ENCODE measurements around the gene AMH. TPM values are rescaled to one million over a fixed set of nuclear protein-coding genes. Genes with fewer than 3 reads are reported as not detected.

Gene AMH
- total RNA-seq, 1 experiment from 2014 or later, result 11.2 TPM

DNA sequence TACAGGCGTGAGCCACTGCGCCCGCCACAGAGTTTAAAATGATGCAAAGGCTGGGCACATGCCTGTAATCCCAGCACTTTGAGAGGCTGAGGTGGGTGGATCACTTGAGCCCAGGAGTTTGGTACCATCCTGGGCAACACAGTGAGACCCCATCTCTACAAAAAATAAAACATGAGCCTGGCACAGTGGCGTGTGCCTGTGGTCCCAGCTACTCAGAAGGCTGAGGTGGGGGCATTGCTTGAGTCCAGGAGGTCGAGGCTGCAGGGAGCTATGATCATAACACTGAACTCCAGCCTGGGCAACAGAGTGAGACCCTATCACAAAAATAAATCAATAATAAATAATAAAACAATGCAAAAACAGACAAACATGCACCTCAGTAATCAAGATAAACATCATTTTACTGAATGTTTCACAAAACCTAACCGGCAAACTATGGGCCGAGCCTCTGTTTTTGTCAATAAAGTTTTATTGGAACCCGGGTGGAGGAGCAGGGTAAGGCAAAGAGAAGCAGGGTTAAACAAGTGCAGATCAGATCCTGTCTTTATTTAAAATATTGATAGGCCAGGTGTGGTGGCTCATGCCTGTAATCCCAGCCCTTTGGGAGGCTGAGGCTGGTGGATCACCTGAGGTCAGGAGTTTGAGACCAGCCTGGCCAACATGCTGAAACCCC is 34.8 kb downstream of the AMH start:
- DNase-seq (ENCODE audit: low spot score) (no peak), ATAC-seq (no peak)
- Mint-ChIP-seq H3K4me1 (peaks cover 8% of the 10 kb centered on the region), H3K27ac (no peak overlapping the region), H3K27me3 (ENCODE audit: low read depth) (peaks cover 32% of the 10 kb centered on the region), H3K4me3 (no peak overlapping the region), H3K36me3 (no peaks in the 10 kb centered on the region), H3K9me3 (no peaks in the 10 kb centered on the region)
- POLR2A ChIA-PET, result no interaction called here
- CTCF ChIA-PET, result interaction anchor here (0.6 to 2.4 kb wide), 4 partner anchors 32 to 1890 kb away, joined by 3 to 13 read pairs (median 3); no protein-coding TSS in a partner anchor
- TF ChIP-seq, protein P1, sequence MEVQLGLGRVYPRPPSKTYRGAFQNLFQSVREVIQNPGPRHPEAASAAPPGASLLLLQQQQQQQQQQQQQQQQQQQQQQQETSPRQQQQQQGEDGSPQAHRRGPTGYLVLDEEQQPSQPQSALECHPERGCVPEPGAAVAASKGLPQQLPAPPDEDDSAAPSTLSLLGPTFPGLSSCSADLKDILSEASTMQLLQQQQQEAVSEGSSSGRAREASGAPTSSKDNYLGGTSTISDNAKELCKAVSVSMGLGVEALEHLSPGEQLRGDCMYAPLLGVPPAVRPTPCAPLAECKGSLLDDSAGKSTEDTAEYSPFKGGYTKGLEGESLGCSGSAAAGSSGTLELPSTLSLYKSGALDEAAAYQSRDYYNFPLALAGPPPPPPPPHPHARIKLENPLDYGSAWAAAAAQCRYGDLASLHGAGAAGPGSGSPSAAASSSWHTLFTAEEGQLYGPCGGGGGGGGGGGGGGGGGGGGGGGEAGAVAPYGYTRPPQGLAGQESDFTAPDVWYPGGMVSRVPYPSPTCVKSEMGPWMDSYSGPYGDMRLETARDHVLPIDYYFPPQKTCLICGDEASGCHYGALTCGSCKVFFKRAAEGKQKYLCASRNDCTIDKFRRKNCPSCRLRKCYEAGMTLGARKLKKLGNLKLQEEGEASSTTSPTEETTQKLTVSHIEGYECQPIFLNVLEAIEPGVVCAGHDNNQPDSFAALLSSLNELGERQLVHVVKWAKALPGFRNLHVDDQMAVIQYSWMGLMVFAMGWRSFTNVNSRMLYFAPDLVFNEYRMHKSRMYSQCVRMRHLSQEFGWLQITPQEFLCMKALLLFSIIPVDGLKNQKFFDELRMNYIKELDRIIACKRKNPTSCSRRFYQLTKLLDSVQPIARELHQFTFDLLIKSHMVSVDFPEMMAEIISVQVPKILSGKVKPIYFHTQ (CRISPR knock-in tag; IDR thresholded peaks at IDR 0.05), result no peak
- TF ChIP-seq ZNF423 (CRISPR knock-in tag; IDR thresholded peaks at IDR 0.05) (no peak), ZNF121 (CRISPR knock-in tag; IDR thresholded peaks at IDR 0.05) (peak; percentile 97), GTF2I (CRISPR knock-in tag; conservative IDR thresholded peaks at IDR 0.05) (peak; percentile 83; the same call in 1 of the 2 replicates)

DNA sequence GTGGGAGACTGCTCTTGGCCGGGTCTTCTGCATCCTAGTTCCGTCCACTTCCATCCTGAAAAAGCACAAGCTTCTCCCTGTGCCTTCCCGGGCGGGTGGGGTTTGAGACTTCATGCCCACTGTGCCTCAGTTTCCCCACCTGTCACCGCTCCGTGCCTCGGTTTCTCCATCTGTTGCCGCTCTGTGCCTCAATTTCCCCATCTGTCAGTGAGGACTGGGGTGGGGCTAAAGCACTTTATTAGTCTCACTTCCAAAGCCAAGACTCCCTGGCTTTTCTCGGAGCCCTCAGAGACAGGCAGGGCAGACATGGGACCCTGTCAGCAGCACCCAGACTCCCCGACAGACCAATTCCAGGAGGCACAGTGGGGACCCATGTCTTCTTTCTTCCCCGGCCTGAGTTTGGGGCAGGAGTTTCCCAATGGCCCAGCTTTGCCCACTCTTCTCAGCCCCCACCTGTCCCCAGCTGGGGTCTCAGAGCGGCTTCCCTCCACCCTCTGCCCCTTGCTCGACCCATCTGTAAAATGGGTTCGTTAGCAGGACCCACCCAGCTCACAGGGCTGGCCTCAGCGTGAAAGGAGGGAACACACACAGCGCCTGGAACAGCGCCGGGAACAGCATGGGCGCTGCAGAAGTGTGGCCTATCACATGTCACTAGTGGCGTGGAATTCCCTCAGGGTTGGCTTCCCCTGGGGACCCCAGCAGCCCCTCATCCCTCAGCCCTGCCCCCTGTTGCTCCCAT is 37.4 kb downstream of the AMH start:
- DNase-seq (ENCODE audit: low spot score), result no peak
- ChIA-PET POLR2A (no interaction called here), CTCF (interaction anchor here (0.6 to 2.7 kb wide), 5 partner anchors 25 to 87 kb away, joined by 3 to 10 read pairs (median 4); no protein-coding TSS in a partner anchor)
- Mint-ChIP-seq H3K27me3 (ENCODE audit: low read depth) (peaks cover 55% of the 10 kb centered on the region), H3K27ac (no peak overlapping the region), H3K36me3 (no peaks in the 10 kb centered on the region), H3K9me3 (no peaks in the 10 kb centered on the region), H3K4me3 (no peak overlapping the region), H3K4me1 (peaks cover 11% of the 10 kb centered on the region)
- no peak for ATAC-seq
- TF ChIP-seq, protein P2, sequence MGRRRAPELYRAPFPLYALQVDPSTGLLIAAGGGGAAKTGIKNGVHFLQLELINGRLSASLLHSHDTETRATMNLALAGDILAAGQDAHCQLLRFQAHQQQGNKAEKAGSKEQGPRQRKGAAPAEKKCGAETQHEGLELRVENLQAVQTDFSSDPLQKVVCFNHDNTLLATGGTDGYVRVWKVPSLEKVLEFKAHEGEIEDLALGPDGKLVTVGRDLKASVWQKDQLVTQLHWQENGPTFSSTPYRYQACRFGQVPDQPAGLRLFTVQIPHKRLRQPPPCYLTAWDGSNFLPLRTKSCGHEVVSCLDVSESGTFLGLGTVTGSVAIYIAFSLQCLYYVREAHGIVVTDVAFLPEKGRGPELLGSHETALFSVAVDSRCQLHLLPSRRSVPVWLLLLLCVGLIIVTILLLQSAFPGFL (CRISPR knock-in tag; IDR thresholded peaks at IDR 0.05; ENCODE audit: borderline replicate concordance), result no peak
- TF ChIP-seq FOXJ3 (CRISPR knock-in tag; IDR thresholded peaks at IDR 0.05; ENCODE audit: borderline replicate concordance) (no peak), FOXK1 (CRISPR knock-in tag; IDR thresholded peaks at IDR 0.05) (no peak), HMGA2 (CRISPR knock-in tag; IDR thresholded peaks at IDR 0.05) (no peak), CREB1 (CRISPR knock-in tag; IDR thresholded peaks at IDR 0.05) (no peak), OVOL2 (CRISPR knock-in tag; IDR thresholded peaks at IDR 0.05; ENCODE audit: borderline replicate concordance) (no peak), MYBL2 (CRISPR knock-in tag; IDR thresholded peaks at IDR 0.05) (no peak), JUN (CRISPR knock-in tag; IDR thresholded peaks at IDR 0.05) (no peak)
- TF ChIP-seq, protein P3, sequence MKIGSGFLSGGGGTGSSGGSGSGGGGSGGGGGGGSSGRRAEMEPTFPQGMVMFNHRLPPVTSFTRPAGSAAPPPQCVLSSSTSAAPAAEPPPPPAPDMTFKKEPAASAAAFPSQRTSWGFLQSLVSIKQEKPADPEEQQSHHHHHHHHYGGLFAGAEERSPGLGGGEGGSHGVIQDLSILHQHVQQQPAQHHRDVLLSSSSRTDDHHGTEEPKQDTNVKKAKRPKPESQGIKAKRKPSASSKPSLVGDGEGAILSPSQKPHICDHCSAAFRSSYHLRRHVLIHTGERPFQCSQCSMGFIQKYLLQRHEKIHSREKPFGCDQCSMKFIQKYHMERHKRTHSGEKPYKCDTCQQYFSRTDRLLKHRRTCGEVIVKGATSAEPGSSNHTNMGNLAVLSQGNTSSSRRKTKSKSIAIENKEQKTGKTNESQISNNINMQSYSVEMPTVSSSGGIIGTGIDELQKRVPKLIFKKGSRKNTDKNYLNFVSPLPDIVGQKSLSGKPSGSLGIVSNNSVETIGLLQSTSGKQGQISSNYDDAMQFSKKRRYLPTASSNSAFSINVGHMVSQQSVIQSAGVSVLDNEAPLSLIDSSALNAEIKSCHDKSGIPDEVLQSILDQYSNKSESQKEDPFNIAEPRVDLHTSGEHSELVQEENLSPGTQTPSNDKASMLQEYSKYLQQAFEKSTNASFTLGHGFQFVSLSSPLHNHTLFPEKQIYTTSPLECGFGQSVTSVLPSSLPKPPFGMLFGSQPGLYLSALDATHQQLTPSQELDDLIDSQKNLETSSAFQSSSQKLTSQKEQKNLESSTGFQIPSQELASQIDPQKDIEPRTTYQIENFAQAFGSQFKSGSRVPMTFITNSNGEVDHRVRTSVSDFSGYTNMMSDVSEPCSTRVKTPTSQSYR (CRISPR knock-in tag; IDR thresholded peaks at IDR 0.05), result no peak
- TF ChIP-seq, protein P1 (CRISPR knock-in tag; IDR thresholded peaks at IDR 0.05), result no peak
- TF ChIP-seq, protein P4, sequence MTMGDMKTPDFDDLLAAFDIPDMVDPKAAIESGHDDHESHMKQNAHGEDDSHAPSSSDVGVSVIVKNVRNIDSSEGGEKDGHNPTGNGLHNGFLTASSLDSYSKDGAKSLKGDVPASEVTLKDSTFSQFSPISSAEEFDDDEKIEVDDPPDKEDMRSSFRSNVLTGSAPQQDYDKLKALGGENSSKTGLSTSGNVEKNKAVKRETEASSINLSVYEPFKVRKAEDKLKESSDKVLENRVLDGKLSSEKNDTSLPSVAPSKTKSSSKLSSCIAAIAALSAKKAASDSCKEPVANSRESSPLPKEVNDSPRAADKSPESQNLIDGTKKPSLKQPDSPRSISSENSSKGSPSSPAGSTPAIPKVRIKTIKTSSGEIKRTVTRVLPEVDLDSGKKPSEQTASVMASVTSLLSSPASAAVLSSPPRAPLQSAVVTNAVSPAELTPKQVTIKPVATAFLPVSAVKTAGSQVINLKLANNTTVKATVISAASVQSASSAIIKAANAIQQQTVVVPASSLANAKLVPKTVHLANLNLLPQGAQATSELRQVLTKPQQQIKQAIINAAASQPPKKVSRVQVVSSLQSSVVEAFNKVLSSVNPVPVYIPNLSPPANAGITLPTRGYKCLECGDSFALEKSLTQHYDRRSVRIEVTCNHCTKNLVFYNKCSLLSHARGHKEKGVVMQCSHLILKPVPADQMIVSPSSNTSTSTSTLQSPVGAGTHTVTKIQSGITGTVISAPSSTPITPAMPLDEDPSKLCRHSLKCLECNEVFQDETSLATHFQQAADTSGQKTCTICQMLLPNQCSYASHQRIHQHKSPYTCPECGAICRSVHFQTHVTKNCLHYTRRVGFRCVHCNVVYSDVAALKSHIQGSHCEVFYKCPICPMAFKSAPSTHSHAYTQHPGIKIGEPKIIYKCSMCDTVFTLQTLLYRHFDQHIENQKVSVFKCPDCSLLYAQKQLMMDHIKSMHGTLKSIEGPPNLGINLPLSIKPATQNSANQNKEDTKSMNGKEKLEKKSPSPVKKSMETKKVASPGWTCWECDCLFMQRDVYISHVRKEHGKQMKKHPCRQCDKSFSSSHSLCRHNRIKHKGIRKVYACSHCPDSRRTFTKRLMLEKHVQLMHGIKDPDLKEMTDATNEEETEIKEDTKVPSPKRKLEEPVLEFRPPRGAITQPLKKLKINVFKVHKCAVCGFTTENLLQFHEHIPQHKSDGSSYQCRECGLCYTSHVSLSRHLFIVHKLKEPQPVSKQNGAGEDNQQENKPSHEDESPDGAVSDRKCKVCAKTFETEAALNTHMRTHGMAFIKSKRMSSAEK (CRISPR knock-in tag; IDR thresholded peaks at IDR 0.05; ENCODE audit: borderline replicate concordance), result no peak
- TF ChIP-seq, protein P5, sequence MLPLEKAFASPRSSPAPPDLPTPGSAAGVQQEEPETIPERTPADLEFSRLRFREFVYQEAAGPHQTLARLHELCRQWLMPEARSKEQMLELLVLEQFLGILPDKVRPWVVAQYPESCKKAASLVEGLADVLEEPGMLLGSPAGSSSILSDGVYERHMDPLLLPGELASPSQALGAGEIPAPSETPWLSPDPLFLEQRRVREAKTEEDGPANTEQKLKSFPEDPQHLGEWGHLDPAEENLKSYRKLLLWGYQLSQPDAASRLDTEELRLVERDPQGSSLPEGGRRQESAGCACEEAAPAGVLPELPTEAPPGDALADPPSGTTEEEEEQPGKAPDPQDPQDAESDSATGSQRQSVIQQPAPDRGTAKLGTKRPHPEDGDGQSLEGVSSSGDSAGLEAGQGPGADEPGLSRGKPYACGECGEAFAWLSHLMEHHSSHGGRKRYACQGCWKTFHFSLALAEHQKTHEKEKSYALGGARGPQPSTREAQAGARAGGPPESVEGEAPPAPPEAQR (CRISPR knock-in tag; IDR thresholded peaks at IDR 0.05), result no peak

Data from WTC11 (cell line).